ENCODE measurements around the gene TTLL1. TPM values are rescaled to one million over a fixed set of nuclear protein-coding genes. Genes with fewer than 3 reads are reported as not detected.

Gene TTLL1
- polyA plus RNA-seq, 1 donor, result 9.6 TPM

- DNase-seq (ENCODE audit: low read depth), result no peak
Observed at GRCh38 chr22:42993651-42994275, 95.4 kb downstream of the TTLL1 start.

- no peak for DNase-seq (ENCODE audit: low read depth)
Observed at GRCh38 chr22:42992886-42993479, 96.2 kb downstream of the TTLL1 start.

- no peak for DNase-seq (ENCODE audit: low read depth)
Observed at GRCh38 chr22:42992092-42992491, 97.1 kb downstream of the TTLL1 start.

GRCh38 chr22:42991010-42991651 lies 98.1 kb downstream of the TTLL1 start:
- DNase-seq (ENCODE audit: low read depth), result no peak

- no peak for DNase-seq (ENCODE audit: low read depth)
Observed at GRCh38 chr22:42990131-42990838, 98.9 kb downstream of the TTLL1 start.

Other genes with a start within 250 kb of the TTLL1 start
- 37.3 TPM for gene ARFGAP3, start 232.1 kb downstream of the TTLL1 start, polyA plus RNA-seq (ENCODE audit: insufficient read length)
- gene PACSIN2, start 74.2 kb downstream of the TTLL1 start, polyA plus RNA-seq (ENCODE audit: insufficient read length), result 28.3 TPM
- gene BIK, start 21.4 kb upstream of the TTLL1 start, polyA plus RNA-seq (ENCODE audit: insufficient read length), result not detected
- gene MCAT, start 54.0 kb upstream of the TTLL1 start, polyA plus RNA-seq (ENCODE audit: insufficient read length), result 11.9 TPM
- 72.2 TPM for gene TSPO, start 62.2 kb upstream of the TTLL1 start, polyA plus RNA-seq (ENCODE audit: insufficient read length)
- 15.3 TPM for gene TTLL12, start 97.7 kb upstream of the TTLL1 start, polyA plus RNA-seq (ENCODE audit: insufficient read length)